ENCODE data around the gene SYTL2.

The SYTL2 gene

DNA sequence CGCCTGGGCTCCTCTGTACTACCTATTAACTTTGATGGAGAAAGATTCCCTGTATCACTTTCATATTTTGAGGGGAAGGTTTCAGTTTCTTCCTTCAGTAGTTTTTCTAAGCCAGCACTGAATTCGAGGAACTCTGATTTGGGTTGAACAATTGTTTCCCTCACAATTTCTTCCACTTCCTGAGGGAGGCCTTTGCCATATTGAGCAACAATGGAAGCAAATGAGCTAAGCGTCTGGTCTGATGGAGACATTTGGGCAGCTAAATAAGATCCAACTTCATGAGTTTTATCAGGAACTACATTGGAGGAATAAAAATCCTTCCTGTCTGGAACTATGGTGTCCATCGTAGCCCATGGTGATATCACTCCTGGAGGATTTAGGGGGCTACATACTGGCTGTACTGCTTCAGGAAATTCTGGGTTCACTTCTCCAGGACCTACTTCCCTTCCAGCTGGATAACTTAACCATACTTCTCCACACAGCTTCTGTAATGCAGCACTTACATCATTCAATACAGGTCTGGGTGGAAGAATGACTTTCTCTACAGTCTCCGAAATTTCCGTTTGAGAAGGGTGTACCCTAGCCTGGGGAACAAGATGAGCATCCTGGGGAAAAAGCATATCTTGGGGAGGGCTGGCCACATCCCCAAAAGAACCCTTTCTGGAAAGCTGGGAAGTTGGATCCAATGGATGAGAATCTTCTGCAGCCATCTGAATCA lies 86.0 kb downstream of the SYTL2 start:
- DNase-seq: no peak

DNA sequence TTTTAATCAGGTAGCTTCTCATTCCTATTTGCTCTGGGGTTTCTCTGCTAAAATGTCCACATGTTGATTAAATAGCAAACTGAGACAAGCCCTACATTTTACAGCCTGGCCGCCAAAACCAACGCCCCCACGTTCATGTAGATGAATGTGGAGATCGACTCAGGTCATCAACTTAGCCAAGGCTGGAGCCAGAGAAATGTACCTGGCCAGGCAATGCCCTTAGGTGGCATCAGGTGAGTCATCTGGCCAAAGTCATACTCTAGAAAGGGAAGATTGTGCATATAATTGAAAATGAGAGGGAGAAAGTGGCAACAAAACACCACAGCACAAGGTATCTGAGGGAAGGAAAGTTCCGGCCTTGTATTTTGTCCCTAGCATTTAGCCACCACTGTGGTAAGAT lies 87.9 kb downstream of the SYTL2 start:
- no peak for DNase-seq

DNA sequence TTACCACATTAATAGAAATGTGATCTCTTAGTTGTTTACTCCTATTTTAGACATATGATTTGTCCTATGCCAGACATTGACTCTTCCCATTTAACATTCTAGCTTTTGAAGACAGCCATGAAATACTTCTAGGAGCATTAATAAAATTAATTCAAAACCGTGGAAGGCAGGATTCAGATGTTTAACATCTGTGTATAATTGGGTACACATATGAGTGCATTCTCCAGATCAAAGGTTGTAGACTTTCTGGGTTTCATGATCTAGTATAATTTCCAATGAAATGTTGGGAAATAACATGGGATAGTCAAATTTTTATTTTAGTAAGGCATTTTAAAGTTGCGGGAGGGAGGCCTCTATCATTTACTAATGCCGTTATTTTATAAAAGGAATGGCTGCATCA lies 89.8 kb downstream of the SYTL2 start:
- no peak for DNase-seq

DNA sequence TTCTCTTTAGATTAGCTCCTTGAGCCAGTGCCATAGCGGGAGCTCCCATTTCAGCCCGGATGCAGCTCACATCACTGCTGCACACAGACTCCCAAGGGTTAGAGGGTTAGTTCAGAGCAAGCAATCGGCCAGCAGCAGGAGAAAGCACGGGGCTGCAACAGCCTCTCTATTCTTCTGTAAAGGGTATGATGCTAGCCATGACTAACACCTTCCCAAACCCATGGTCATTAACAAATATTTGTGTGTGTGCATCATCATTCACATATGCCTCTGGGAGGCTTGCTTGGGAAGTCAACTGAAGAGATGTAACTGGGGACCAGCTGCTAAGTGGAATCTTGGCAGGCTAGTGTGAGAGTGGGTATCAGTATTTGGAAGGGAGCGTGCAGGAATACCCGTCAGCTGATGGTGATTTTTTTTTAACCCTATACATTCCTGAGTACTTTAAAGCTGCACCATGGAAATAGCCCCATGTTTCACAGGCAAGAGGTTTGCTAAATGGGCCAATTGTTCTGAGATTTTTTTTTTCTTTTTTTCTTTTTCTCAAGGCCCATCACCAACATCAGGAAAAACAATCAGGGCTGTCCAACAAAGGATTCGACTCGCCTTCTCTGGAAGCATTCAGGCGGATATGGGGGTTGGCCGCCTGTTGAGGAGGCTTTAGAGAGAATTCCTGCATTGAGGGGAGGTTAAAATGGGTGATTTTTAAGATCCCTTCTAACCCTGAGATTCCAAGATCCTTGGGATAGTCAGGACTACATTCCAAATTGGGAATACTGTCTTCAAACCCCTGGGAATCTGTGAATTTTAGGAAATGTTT lies 91.7 kb downstream of the SYTL2 start:
- DNase-seq: no peak

DNA sequence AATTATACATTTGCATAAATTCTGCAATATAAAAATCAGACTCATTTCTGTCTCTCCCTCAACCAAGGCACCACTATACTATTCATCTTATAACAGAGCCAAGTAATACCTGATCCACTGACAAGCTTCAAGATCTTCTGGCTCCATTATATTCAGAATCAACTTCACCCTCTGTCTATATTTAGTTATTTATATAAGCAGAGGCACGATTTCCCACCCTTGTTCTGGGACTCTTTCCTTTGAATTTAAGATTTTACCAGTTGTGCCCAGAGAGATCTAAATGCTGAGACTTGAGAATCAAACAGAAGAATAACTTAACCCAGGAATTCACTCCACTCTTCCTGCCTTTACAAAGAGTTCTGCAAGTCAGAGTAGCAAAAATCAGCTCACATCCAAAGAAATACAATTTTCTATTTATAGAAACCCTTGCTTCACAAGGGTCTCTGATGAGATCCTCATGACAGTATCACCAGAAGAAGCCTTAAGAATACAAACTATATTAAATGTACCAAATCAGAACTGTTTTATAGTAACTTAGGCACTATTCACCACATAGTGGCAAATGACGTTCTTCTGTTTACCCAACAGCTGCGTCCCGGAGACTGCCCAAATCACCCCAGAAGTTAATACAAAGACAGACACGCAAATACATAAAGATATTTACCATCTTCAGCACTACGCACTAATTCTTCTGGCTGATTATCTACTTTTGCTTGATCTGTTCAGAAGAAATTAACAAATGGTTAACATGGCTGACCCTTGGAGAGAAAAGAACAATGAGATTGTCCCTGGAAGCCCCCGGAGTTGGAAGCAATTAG lies 92.6 kb downstream of the SYTL2 start:
- DNase-seq: no peak

DNA sequence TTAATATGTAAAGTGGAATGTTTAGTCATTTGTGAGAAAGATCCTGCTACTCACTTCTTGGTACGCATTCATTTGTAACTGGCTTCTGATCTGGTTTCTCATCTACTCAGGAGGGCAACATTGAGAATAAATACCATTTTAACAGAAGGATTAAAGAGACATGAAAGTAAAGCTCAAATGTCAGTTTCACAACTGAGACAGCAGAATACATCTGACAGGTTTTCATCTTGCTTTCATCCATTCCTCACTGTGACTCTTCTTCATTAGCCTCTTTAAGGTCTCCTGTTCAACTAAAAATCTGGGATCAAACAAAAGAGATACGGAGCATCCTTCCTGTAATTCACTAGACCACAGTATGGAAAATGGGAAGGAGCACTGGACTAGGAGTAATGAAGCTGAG lies 93.5 kb downstream of the SYTL2 start:
- no peak for DNase-seq

DNA sequence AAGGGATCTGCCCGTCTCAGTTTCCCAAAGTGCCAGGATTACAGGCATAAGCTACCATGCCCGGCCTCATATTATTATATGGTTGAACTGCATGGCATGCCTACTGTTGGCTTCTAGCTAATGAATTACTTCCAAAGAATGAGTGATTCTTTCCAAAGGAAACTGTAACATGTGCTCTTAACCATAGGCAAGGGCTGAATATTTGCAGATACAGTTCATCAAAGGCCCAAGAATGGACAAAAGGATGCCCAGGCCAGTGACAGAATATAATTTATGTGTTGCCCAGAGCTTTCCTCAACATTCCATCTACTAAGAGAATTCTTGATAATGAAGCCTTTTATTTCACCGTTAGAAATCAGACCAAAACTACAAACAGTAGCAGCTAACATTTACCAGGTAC lies 98.0 kb downstream of the SYTL2 start:
- DNase-seq: no peak

DNA sequence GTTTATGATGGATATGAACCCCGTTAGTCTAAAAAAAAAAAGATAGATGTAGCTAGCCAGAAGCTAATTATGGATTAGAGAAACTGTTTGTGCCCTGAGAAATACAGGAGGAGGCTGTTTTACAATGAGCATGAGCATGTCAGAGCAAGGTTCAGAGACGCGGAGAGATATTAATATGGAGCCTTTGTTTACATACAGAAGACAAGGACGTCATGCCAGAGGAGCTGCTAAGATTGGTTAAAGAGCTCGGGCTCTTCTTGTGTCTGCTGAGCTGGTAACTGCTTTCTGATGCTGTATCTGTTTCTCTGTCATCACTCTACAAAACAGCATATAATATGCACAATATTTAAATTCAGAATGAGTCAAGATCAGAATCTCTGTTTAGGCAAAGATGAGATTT lies 100.0 kb downstream of the SYTL2 start:
- no peak for DNase-seq

DNA sequence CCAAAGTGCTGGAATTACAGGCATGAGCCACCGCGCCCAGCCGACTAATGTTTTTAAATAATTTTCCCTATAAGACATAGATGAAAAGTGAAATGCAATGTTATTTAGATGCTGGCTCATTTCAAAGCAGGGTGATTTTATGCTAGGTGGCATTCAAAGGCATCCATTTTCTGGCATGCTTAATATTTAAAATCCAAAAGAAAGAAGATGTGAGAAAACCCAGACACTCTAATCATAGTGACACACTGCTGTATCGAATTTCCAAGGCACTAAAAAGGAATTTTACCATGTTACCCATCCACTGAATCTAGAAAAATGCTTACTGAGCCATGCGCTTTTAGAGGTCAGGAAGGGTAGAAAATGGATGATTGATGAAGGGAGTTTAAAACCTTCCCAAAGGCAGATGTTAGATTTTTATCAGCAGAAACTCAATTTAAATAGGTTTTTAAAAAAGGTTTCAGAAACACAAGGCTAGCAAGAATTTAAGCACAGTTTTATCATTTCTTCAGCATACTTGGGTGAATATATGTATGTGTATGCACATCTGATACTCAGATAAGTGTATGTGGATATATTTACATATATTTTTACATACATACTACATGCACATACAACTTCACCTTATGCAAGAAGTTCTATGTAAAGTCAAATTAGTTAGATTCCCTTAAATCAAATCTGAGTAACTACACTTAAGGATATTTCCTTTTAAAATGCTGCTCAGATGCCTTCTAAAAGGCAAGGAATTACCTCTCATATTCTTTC lies 100.8 kb downstream of the SYTL2 start:
- DNase-seq: no peak

DNA sequence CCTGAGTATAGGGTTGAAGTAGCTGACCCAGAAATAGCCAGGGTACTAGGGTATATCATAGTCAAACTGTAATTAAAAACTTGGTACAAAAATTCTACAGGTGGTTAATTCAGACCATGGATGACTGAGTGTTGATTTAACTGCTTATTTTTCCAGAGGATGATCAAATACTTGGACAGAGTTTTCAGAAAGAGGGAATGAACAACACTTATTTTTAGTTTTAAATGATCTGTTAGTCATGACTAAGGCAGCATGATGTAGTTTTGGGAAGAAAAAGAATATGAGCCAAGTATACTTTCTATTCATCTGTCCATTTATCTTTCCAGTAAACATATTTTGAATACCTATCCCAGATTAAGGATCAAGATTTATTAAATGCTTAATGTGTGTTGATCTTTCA lies 105.1 kb downstream of the SYTL2 start:
- DNase-seq: no peak

DNA sequence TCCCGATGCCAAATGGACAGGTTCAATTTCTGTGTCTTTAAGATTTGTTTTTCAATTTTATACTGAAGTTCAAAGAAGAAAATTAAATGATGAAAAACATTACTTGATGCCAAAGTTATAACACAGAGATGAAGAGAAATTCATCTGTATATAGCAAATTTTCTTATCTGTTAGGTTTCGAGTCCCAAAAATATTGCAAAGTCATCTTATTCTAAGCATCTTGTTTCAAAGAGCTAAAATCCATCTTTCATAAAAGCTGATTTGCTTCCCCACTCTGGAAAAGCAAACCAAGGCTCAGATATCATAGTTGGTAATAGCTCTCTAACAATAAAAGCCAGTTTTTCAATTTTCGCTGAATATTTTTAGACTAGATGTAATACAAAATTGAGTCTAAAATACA lies 106.0 kb downstream of the SYTL2 start:
- DNase-seq: no peak

DNA sequence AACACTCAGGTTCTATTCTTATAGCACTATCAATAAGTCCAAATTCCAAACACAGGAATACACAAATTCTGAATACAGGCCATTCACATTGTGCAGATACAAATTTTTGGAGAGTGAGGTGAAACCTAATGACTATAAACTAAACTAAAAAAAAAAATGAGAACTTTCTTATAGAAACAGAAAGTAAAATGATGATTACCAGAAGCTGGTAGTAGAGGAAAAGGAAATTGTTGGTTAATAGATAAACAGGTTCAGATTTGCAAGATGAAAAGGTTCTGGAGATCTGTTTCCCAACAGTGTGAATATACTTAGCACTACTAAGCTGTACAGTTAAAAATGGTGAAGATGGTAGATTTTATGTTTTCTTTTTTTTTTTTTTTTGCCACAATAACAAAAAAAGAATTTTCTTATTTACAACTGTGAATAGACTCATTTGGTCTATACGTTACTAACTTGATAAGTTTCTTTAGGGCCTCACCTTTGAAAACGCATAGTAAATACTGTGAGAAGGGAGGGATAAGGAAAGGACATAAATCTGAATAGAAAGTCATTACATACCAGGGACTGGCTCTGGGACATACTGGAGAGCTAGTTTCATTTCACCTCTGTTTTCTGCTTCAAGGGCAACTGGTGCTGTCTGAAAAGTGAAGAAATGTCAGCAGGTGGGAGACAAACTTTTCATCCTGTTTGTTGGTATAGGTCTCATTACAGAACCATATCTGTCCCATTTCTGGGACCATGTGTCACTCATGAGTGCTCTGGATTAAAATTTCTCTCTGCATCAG lies 110.8 kb downstream of the SYTL2 start:
- no peak for DNase-seq

DNA sequence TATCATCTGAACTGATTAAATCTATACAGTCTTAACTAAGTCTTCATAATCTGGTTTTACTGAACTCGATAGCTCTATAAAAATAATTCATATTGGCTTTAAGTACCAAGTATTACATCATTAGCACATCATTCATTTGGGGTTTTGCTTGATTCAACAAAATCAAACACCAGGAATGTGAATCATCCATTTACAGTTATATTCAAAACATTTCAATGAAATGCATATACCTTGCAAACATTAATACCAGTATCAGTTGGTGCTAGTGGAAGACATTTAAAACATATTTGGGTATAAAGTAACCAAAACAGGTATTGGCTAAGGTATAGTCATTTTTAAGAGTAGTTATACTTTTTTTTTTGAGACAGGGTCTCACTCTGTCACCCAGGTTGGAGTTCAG lies 112.7 kb downstream of the SYTL2 start:
- DNase-seq: no peak

DNA sequence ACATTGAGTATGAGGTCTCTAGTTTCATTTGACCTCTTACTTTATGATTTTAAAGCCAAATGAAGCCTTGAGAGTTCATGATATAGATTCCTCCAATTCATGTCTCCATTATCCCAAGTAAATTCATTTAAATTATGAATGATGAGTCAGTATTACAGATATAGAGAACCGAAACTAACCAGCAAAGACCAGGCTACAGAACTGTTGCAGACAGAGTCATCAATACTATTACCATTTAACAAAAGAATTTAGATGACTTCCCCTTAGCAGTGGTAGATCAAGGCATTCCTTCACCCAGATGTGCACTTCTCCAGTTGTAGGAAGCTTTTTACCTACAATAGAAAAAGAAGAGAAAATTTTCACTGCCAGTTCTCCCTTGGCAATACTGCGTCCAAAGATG lies 113.2 kb downstream of the SYTL2 start:
- no peak for DNase-seq

DNA sequence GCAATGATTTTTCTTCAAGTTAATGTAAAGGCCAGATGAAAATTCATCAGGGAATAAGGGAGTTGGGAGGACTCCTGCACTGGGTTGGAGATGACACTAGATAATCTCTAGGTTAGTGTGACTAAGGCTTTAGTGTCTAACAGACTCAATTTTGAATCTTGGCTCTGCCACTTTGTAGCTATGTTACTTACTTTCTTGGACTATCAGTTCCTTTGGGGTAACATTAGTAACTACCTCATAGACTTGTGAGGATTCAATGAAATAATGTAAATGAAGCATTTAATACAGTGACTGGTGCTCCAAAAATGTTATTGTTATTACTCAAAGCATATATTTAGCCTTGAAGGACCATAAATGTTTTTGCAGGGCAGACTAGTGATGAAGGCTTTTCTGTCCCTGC lies 115.4 kb downstream of the SYTL2 start:
- no peak for DNase-seq

DNA sequence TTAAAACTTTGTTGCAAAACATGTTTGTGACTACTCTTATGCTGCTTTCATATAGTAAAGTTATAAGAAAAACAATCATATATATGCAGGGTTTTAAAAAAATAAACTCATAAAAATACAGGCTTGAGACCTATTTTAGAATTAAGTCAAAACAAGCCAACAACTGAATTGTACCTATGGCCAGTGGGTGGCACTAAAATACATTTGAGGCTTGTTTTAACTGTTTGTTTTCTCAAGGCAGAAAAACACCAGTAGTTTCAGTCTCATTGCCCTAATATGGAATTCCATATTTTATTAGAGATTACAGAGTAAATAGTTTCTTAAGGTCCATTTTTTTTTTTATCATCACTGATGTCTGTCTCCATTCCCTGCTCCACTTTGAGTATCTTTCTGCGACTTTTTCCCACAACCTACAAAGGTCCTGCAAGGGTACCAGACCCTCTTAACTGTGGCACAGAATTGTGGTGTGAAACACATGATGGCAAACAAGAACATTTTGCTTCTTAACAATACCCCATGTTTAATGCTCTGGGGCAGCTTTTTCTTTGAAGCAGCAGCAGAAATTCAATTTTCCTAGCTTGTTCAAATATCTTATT lies 116.5 kb downstream of the SYTL2 start:
- DNase-seq: peak in 1 of 2 experiments; percentile 23

DNA sequence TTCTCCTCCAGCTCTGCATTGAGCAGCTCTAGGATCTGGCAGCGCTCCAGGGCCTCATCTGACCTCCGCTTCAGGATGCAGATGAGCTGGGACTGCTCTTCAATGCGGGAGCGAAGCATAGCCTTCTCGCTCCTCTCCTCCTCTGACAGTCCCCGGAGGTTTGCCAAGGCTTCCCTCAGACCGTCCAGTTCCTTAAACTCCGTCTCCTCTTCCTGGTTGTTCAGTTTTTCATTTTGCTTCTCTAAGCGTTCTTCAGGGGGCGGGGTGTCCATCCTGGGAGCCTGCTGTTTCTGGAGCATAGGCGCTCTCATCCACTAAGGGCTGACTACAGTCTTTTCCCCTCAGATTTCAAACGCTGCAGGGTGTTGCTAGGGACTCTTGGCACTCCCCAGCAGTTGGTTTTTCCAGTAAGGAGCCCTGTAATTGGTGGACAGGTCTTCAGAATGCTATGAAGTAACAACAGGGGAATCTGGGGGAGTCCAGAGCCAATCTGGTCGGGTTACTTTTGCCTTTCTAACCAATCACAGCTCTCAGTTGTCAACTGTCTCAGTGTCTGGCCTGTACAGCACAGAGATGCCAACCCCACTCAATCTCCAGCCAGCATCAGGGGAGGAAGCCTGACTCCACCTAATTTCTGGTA lies 125.0 kb downstream of the SYTL2 start, which contains the start of gene CCDC89:
Gene CCDC89, minus strand, starts transcription at position 376 of the 640 bp plus-strand sequence. Its CDS starts 65 bp downstream, at position 311.
- peak; percentile 87 to 97 for DNase-seq

DNA sequence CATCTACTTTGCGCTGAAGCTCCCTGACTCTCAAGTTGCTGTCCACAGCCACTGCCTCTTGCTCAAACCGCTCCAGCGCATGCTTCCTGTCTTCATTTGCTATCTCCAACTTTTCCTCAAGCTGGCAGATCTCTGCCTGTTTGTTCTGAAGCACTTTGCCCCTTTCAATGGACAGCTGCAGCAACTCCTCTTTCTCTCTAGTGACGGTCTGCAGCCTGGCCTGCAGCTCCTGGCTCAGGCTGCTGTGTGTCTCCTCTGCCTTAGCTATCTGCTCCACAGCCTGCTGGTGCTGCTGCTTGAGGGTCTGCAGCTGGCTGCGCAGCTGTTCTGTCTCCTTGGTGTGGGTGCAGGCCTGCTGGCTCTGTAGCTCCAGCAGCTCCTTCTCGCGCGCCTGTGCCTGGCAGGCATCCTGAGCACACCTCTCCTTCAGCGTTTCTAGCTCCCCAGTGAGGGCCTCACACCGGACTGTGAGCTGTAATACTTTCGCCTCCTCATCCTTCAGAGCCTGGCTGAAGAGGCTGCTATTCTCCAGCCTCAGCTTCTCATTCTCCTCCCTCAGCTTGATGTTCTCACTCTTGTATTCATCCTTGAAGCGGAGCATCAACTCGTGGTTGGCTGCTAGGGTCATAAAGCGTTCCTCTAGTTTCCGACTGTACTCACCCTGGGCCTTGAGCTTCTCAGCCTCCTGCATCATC lies 125.7 kb downstream of the SYTL2 start:
- DNase-seq: peak; percentile 44 to 84

DNA sequence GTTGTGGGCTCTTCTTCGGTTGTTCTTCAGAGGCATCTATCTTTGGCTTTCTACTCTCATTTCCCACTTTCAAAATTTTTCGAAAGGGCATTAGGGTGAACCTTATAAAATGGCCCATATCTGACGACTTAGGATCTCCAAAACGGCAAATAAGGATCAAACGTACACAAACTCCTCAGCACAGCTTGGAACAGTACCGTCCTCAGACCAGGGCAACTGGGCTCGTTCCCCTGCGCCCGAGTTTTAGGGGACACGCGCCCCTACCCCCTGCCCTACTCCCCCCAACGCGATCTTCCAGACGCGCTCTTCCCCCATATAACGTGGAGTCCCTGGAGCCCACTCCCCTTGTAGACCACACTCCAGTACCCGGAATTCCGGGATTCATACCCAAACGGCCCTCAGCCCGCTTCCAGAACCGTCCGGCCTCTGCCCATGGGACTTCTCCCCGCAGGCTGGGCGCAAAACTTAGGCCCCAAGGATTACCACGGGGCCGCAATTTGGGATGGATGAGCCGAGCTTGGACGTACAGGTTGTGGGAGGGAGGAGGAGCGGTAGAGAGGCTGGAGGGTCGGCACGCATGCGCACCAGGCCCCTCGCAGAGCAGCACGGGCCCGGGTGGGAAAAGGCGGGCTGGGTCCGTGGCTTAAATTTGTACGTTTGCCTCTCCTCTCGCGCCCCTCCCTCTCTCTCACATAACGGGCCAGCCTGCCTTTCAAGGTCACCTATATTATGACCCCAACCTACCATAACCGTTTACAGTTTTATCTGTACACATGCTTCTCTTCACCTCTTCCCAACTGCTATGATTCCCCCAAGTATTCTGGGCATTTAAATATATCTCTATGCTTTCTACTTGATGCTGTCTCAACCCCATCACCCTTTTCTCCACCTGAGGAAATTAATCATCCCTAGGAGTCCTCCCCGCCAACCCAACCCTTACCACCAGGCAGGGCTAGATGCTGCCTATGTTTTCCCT lies 128.3 kb downstream of the SYTL2 start:
- DNase-seq: peak; percentile 70 to 74

Data from NCI-H524 (cell line).